Tibial nerve (tissue), 4 donors: ENCODE measurements around the gene ARL2BP. TPM values are rescaled to one million over a fixed set of nuclear protein-coding genes. Genes with fewer than 3 reads are reported as not detected.

Source experiments
- DNase-seq, 2 donors: peaks; one replicate each; pipeline ENCODE4 v3.0.0-alpha.2; 2019; ENCODE audit warnings: low spot score in 2 of 2
- H3K27ac ChIP-seq, 4 donors: fragments of 200-600 bp; sonication (generic) in 3 of 4; one replicate each; pipeline ENCODE4 v1.5.1; 2017 to 2019; ENCODE audit warnings: mild to moderate bottlenecking in 1 of 4
- H3K27me3 ChIP-seq, 2 donors: fragments of 200-600 bp; sonication (generic) in 1 of 2; one replicate each; pipeline versions ENCODE4 v1.5.1 to v1.6.0; 2017 to 2019
- H3K36me3 ChIP-seq, 3 donors: fragments of 200-600 bp; sonication (generic); one replicate each; pipeline ENCODE4 v1.5.1; 2018 to 2019
- H3K4me1 ChIP-seq, 4 donors: fragments of 200-600 bp; sonication (generic) in 3 of 4; one replicate each; pipeline ENCODE4 v1.5.1; 2017 to 2019
- H3K4me3 ChIP-seq, 4 donors: fragments of 200-600 bp; sonication (generic) in 3 of 4; one replicate each; pipeline ENCODE4 v1.5.1; 2017 to 2019; ENCODE audit warnings: mild to moderate bottlenecking in 1 of 4, moderate library complexity in 1 of 4
- H3K9me3 ChIP-seq, 4 donors: fragments of 200-600 bp; sonication (generic) in 3 of 4; one replicate each; pipeline ENCODE4 v1.5.1; 2017 to 2019
- CTCF ChIP-seq, 5 experiments: fragments of 200-600 bp in 3 of 5; fragments of 450-650 bp in 2 of 5; sonication (generic) in 3 of 5; IDR thresholded peaks; one replicate each; pipeline ENCODE4 v1.5.1; 2016 to 2019; ENCODE audit warnings: antibody characterized with exemption in 5 of 5, mild to moderate bottlenecking in 3 of 5, moderate library complexity in 2 of 5
- EP300 ChIP-seq, 2 donors: sonication (generic); formaldehyde crosslinking; IDR thresholded peaks; one replicate each; pipeline ENCODE4 v1.6.1; 2017; ENCODE audit warnings: antibody characterized with exemption in 2 of 2, mild to moderate bottlenecking in 1 of 2
- POLR2A ChIP-seq, 2 donors: fragments of 450-650 bp; IDR thresholded peaks; one replicate each; pipeline ENCODE4 v1.6.1; 2017; ENCODE audit warnings: antibody characterized with exemption in 2 of 2, mild to moderate bottlenecking in 2 of 2, moderate library complexity in 2 of 2
- WGBS, 2 donors: methylation state at CpG; one replicate each; pipeline ENCODE4 v1.1.5; 2018; 5-methylcytosine and 5-hydroxymethylcytosine counted together
- total RNA-seq, 4 donors: library from RNA; depleted of rRNA; stranded (reverse); fragments of >200 nt; gene quantifications; one replicate each; pipeline ENCODE4 v1.1.0, GENCODE V29; 2016

The ARL2BP gene
- total RNA-seq, 4 donors from 2014 or later = 54.0 to 63.8 (median 55.5) TPM

GRCh38 chr16:57299719-57300386 lies 54.8 kb downstream of the ARL2BP start:
- WGBS, 2 donors = 0% methylated on average over 34 to 35 of the region's 35 CpGs
- TF ChIP-seq EP300 (IDR thresholded peaks at IDR 0.05) (peak; percentile 42 to 65), CTCF (IDR thresholded peaks at IDR 0.05) (peak in 4 of 5 experiments; percentile 21 to 87 (median 58)), POLR2A (IDR thresholded peaks at IDR 0.05) (peak in 1 of 2 donors; percentile 43)
- peak overlapping the region; percentile 33 to 50 (median 42) for H3K4me3 ChIP-seq

GRCh38 chr16:57300387-57301125 lies 55.5 kb downstream of the ARL2BP start:
- WGBS, 2 donors = 2 to 5% methylated on average over 35 to 36 of the region's 36 CpGs
- H3K4me3 ChIP-seq = peak overlapping the region; percentile 33 to 50 (median 42)
- TF ChIP-seq EP300 (IDR thresholded peaks at IDR 0.05) = peak; percentile 80 to 86
- TF ChIP-seq POLR2A (IDR thresholded peaks at IDR 0.05) = peak; percentile 22 to 25
- TF ChIP-seq CTCF (IDR thresholded peaks at IDR 0.05) = peak; percentile 90 to 99 (median 98)
- H3K27me3 ChIP-seq = no peaks in the 10 kb centered on the region
- peaks cover 0 to 41% (median 13%) of the 10 kb centered on the region in 4 donors for H3K4me1 ChIP-seq
- no peaks in the 10 kb centered on the region for H3K9me3 ChIP-seq
- no peaks in the 10 kb centered on the region for H3K36me3 ChIP-seq
- DNase-seq = peak; percentile 99 to 100
- H3K27ac ChIP-seq = peak overlapping the region; percentile 84 to 98 (median 88)

More at GRCh38 chr16:57299719-57300386, 54.8 kb downstream of the ARL2BP start:
- H3K27ac ChIP-seq = peak overlapping the region; percentile 84 to 98 (median 88)
- H3K36me3 ChIP-seq = no peaks in the 10 kb centered on the region
- no peaks in the 10 kb centered on the region for H3K9me3 ChIP-seq
- peaks cover 0 to 34% (median 13%) of the 10 kb centered on the region in 4 donors for H3K4me1 ChIP-seq
- no peaks in the 10 kb centered on the region for H3K27me3 ChIP-seq
- DNase-seq = peak; percentile 84 to 93

GRCh38 chr16:57301126-57301817 lies 56.2 kb downstream of the ARL2BP start:
- no peak for TF ChIP-seq CTCF (IDR thresholded peaks at IDR 0.05)
- no peak for TF ChIP-seq EP300 (IDR thresholded peaks at IDR 0.05)
- TF ChIP-seq POLR2A (IDR thresholded peaks at IDR 0.05) = no peak
- peaks cover 0 to 43% (median 13%) of the 10 kb centered on the region in 4 donors for H3K4me1 ChIP-seq
- WGBS, 2 donors = 42 to 43% methylated on average over 19 of the region's 19 CpGs
- peak overlapping the region in 1 of 4 donors; percentile 31 for H3K4me3 ChIP-seq
- no peaks in the 10 kb centered on the region for H3K9me3 ChIP-seq
- peak overlapping the region in 1 of 4 donors; percentile 38 for H3K27ac ChIP-seq
- H3K36me3 ChIP-seq = no peaks in the 10 kb centered on the region
- DNase-seq = peak in 1 of 2 donors; percentile 21
- H3K27me3 ChIP-seq = no peaks in the 10 kb centered on the region

Other genes starting within 250 kb of the ARL2BP start
- gene CPNE2, start 152.7 kb upstream of the ARL2BP start, total RNA-seq = 10 to 100 TPM; 32.7 to 58.8 (median 46.0) TPM
- 100 to 1,000 TPM in 1 of 4 donors, 10 to 100 TPM in 3; 58.4 to 100 (median 69.7) TPM for gene PSME3IP1, start 59.2 kb upstream of the ARL2BP start, total RNA-seq
- 10 to 100 TPM; 20.4 to 28.5 (median 24.6) TPM for gene RSPRY1, start 58.9 kb upstream of the ARL2BP start, total RNA-seq
- 100 to 1,000 TPM; 162 to 363 (median 321) TPM for gene PLLP, start 39.4 kb downstream of the ARL2BP start, total RNA-seq
- gene CCL22, start 113.5 kb downstream of the ARL2BP start, total RNA-seq = not detected
- gene CX3CL1, start 127.2 kb downstream of the ARL2BP start, total RNA-seq = 10 to 100 TPM in 3 of 4 donors, 1 to 10 TPM in 1; 8.7 to 18.4 (median 15.4) TPM
- not detected for gene CCL17, start 159.5 kb downstream of the ARL2BP start, total RNA-seq
- gene CIAPIN1, start 202.1 kb downstream of the ARL2BP start, total RNA-seq = 10 to 100 TPM; 23.4 to 26.7 (median 25.7) TPM
- 10 to 100 TPM; 20.6 to 35.0 (median 27.5) TPM for gene COQ9, start 202.2 kb downstream of the ARL2BP start, total RNA-seq
- gene POLR2C, start 217.4 kb downstream of the ARL2BP start, total RNA-seq = 100 to 1,000 TPM in 3 of 4 donors, 10 to 100 TPM in 1; 77.1 to 146 (median 101) TPM
- gene DOK4, start 241.2 kb downstream of the ARL2BP start, total RNA-seq = 10 to 100 TPM; 22.8 to 33.1 (median 29.1) TPM